UCSD-AML1 (cell line): ENCODE data around the gene ASIC2.
A peak's percentile ranks its signal among the peaks of the same experiment; 100 is the strongest.

Source experiments
- DNase-seq: peaks from one replicate; lab custom pipeline; 2025; ENCODE audit not compliant: unreplicated experiment; lab: John Stamatoyannopoulos, UW

The ASIC2 gene

DNA sequence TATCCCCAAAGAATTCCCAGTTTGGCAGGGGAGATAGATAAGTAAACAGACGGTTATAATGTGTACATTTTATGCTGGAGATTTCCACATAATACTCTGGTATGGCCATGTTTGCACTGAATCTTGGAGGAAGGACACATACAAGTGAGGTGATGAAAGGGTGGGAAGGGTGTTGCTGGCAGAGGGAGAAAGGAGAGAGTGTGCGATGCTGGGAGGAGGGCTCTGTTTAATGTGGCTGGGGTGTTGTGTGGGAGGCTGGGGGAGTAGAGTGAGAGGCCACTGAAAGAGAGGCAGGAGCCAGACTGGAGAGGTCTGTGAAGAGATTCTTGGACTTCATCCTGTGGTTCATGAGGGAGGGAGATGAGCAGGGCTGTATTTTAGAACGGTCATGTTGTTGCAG is 213.9 kb downstream of the ASIC2 start:
- no peak for DNase-seq

DNA sequence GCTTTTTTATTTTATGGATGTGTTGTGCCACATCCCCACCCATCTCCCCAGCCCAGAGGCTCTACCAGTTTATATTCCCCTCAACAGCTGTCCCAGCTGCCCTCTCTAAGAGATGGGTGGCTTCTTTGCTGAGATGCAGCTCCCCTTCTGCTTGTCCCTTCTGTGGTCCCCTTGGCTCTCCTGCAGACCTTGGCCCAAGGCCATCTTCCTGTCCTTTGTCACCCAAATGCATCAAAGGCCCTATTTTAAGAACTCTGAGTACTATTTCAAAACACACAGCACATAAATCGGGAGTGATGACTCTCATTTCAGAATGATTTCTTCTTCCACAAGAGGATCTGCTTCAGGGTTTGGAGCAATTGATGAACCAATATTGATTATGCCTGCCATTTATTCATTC is 216.1 kb downstream of the ASIC2 start:
- DNase-seq: no peak

DNA sequence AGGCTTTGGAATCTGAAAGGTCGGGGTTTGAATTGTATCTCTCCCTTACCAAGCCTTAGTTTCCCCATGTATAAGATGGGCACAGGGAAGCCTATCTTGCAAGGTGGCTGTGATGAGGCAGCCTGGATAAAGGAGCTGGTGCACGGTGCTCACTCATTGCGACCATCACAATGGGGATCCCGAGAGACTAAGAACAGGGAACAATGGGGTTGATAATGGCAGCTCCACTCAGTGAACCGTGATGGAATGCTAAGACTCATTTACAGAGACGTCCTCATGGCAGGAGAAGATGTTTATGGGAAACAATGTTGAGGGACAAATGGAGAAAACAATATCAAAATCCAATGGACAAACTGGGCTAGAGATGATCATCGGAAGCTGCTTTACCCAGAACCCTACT is 219.7 kb downstream of the ASIC2 start:
- no peak for DNase-seq

DNA sequence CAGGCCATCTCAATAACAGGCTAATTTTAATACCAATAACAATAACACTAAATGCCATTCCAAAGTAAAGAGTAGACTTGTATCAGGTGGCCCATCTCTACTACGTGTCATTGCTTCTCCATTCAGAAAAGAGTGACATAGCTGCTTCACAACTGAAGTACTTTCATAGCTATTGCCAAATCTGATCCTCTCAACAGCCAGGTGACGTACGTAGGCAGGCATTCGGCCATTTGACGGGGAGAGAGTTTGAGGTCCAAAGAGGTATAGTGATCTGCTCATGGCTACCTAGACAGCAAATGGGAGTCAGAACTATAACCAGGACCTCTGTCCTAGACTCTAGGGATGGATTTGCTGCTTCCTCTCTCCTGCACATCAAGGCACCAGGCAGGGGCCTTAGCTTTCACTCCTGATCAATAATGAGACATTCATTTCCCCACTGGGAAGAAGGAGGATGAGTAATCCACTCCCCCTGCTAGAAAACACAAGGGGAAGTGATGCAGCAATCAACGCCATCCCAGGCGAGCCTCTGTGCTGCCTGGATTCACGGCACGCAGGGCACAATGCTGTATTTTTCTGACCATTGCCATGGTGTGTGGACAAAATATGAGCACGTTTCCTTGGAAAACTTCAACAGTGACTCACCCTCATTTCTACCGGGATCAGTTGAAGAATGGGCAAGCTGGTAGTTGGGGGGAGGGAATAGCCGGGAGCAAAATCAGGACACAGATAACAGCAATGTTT is 220.5 kb downstream of the ASIC2 start:
- no peak for DNase-seq

DNA sequence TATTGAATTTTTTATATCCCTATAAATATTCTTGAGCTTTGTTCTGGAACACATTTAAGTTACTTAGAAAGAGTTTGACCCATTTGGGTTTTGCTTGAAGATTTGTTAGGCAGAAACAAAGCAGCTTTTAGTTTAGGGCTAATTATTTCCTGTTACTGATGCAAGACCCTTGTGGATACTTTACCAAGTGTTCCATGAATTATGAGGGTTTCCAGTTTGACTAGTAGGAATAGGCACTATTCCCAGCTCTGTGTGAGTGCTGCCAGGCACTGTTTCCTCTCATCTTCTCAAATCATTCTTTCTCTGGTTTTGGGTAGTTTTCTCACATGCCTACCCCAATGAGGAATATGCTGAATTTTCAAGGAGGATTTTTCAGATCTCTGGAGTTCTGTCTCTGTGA is 221.4 kb downstream of the ASIC2 start:
- DNase-seq: no peak

DNA sequence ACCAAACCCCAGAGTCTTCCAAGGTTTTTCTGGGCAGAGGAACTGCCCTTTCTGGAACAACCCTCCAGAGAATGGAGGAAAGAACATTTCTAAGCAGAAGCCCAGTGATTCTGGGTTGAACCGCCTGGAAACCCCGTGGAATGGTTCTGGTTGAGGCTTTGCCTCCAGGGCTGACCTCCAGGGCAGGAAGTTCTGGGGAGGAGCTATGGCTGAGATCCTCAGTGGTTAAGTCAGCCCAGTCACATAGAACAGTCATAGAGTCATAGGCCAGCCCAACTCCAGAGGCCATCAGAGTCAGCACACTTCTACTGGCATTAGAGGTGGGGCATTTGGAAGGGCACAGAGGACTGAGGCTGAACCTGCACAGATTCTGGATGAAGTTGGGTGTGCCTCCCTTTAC is 235.5 kb downstream of the ASIC2 start:
- DNase-seq: no peak

DNA sequence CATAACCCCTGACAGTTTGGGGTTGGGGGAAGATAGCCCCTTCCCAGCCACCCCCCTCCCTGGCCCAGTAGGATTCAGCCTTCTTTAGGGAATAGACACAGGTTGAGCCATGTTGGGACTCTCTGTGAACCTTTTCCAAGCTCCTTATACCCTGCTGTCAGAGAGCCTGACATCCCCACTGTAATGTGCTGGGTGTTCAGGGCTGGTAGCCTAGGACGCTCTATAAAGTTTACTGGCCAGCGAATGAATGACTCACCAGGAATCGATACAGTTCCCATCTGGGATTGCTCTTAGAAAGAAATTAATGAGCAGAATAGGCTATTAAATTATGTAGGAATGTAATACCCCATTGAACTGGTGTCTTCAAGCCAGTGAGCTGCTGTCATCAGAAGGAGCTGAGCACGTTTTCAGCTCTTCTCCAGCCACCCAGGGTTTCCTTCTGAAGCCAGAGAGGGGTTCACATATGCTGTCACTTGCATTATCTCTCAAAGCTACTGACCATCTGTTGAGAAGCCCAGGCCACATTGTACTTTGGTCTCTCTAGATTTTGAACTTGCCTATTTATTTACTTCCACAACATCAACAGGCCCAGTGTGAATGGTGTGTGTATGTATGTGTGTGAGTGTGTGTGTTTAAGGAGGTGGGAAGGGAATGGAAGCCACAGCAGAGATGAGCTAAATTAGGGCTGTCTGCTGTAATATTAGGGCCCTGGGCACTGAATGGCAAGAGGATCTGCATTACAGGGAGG is 236.5 kb downstream of the ASIC2 start:
- DNase-seq: no peak

DNA sequence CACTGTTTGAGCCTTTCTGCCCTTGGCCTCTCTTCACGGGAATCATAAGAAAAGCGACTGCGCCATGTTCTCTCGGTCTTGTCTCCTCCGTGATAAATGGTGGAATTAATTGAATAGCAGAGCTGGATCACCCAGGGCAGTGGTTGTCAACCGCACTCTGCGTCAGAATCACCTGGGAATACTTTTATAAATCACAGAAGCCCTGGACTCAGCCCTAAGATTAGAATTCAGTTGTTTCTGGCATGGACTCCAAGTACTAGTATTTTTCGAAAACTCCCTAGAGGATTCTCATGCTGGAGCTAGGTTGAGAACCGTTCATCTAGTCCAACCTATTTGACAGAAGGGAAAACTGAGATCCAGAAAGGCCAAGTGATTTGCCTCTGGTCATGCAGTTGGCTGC is 237.3 kb downstream of the ASIC2 start:
- DNase-seq: no peak

DNA sequence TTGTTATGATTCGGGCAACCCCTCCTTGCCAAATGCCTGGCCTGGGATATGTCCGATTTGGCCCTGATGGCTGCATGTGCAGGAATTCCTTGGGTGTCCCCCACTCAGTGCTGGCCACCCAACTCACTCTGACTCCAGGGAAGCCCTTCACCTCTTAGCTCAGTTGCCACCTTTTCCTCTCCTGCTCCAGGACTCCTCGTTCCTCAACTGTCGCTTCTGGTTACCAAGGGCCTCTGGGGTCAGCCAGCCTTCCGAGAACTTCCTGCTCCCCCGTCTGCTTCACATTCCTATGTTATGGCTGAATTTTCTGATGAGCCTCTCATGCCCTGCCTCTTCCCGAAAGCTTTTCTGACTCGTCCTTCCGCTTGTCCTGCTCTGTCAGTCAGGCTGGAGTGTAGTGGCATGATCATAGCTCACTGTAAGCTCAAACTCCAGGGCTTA is 237.9 kb downstream of the ASIC2 start:
- DNase-seq: no peak

DNA sequence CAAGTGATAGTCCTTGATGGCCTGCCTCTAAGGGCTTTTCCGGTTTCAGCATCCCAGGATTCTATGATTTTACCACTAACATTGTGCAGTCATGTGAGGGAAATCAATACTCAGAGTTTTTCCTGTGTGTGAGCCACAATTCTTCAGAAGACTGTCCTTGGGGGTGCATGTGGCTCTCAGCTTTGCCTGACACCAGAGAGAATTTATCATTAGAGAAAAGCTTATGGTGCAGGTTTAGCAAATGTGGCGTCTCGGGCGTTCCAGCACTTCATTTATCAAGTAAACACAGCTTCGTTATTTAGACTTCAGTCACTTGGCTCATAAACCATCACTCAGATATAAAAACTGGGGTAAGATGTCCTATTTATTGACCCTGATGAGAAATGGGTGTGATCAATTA is 238.7 kb downstream of the ASIC2 start:
- DNase-seq: no peak

DNA sequence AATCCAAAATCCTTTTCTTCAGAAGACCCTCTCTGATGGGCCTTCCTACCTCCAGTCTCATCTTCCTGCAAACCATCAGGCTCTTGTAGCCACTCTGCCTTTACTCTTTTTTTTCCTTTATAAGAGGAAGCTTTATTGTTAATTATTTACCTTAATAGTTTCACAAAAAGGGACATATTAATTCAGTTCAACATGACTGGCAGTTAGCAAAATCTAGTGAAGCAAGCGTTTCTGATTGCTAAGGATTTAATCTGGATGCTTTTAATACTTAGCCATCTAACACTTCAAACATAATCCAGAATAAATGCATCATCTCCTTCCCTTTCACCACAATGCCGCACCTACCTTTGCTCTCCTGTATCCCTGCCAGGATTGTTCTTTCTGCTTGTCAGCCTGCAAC is 239.4 kb downstream of the ASIC2 start:
- DNase-seq: no peak

DNA sequence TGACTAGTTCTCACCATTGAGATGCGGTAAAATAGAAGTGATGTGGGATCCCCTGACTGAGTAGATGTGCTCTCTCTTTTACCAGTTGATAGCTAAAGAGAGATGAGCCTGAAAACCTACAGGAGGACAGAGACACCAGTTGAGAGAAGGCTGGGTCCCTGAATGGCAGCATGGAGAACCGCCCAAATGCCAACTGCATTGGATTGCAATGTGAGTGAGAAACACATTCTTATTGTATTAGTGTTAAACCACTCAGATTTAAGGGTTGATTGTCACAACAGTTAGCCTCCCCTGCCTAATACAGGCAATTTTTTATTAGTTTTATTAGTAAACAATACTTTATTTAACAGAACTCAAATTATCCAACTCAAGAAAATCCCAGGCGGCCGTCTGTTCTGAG is 240.2 kb downstream of the ASIC2 start:
- no peak for DNase-seq

DNA sequence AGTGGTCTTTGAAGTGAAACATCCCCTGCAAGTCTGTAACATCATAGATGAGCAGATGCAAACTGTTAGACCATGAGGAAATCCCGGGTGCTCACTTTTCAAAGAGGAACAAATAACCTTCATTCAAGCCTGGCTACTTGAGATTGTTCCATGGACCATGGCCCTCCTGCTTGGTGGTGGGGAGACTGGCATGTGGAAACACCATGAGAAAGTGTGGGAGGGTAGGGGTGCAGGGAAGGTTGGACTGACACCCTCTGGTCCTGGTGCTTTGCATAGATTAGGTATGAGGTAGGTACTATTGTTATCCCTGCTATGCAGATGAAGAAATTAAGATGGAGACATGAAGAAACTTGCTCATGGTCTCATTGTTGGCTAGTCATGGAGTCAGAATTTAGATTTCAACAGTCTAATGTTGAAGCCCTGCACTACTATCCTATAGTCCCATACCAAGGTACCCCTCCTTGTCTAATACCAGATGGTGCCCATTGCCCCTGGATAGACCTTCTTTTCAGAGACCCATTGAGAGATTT is 242.4 kb downstream of the ASIC2 start:
- no peak for DNase-seq

DNA sequence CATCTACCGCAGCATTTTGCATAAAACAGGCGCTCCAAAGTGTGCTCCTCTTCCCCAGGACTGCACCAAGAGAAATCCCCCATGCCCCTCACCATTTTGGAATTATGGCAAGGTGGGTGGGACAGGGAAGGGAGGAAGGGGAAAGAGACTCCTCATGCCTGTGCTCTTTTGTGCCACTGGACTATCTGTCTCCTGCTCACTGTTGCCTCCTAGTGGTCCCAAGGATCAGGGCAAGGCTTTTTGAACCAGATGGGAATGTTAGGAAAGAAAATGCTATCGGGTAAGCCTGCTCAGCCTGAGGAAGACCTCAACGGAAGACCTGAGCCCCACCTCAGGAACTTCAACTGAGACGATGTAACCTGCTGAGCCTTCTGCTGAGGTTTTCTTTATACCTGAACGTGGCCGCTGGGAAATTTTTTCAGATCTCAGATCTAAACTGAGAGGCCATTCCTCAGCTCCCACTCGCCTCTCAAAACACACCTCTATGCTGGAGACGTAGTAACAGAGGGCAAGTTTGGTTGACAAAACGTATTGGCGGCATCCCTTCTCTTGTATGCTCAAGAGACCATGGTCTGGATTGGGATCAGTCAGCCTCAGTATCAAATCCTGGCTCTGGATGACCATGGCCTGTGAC is 243.2 kb downstream of the ASIC2 start:
- DNase-seq: peak; percentile 14

DNA sequence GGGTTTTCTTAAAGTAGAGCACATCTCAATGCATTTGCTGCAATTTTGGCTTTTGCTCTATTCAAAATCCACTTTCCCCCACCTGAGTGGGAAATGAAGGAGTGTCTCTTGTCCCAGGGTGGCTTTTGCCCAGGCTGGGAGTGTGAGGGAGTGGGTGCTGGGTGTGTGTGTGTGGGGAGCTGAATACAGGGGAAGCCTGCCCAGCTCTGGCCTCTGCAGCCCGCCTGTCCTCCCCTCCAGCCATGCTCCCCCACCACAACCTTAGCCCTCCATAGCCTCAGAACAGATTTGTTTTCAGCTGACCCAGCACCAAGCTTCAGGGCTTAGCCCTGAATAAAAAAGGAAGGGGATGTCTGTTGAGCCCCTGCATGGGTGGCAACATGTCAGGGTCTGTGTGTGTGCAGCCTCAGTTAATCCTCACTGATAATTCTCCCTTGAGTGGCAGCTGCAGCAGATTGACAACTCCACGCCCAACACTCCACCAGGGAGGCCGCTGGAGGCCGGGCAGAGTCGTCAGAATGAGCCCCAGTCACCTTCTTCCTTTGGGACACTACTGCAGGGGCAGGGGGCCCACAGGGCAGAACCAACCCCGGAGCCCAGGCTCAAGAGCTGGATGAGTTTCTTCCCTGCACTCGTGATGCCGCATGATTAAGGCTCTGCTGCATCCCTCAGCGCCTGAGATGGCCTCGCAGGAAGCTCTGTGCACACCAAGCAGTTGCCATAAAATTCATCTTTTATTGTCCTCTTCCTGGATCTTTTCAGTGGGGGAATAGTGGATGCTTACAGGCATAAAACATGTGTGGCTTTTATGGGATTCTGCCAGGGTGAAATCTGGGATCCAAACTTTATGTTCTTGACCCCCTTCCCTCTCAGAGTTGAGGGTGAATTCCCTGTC is 246.5 kb downstream of the ASIC2 start:
- DNase-seq: no peak

DNA sequence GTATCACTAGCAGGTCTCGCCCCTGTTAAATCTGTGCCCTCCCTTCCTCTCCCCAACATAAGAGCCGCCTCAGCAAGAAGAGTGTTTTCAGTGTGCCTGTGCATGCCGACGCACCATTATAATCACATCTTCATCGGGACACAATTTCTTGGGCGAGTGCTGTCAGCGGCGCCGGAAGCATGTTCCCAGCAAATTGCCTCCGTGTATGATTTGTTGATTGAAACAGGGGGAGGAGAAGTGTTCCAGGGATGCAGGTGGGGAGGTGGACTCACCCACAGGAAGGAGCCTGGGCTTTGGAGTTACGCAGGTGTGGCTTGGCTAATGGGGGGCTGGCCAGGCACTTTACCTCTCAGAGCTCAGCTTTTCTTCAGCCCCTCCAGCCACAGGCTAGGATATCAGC is 247.9 kb downstream of the ASIC2 start:
- no peak for DNase-seq

DNA sequence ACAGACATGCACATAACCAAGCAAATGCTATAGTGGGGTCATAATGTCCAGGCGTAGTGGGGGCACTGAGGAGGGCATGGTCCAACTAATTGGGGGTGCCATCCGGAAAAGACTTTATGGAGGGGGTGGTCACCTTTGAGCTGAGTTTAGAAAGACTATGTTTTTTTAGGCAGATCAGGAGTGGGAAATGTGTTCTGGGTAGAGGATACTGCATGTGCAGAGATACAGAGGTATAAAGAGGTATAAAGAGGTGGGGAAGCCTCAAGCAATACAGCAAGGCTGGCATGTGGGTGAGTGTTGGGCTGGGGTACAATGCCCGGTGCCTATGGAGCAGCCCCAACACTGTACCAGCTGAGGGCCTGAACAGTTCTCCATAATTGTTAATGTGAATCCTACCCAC is 248.3 kb downstream of the ASIC2 start:
- DNase-seq: no peak

DNA sequence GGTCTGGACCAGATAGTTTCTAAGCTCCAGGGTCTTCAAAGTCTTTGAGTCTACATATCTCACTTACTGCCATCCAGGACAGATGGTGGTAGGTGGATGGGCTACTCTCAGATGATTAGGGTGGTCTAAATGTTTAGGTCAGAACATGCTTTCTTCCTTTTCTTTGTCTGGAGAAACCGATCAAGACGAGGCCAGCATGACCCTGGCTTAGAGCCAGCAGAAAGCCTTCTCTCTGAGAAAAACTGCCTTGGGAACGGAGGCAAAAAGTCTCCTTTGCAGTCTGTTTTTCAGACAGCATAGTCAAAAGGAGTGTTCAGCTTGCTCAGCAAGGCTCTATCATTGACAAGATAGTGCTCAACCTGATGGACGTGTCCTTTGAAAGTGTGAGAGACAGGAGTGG is 252.6 kb downstream of the ASIC2 start:
- no peak for DNase-seq

DNA sequence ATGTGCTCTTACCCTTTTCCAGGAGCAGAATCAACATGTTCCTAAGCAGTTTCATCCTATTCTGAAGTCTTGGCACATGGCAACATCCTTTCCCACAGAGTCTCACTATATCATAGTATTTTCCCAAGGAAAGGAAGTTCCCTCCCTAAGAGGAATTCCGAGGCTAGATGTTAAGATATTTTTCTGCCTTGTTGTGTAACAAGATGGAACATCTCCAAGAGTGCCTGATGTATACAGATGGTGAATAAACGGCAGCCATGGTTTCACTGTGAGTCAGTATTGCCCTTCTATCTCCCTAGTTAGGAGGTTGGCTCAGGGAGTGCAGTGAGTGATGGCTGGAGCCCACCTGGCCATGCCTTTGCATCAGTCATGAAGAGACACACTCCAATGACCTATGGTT is 253.2 kb downstream of the ASIC2 start:
- no peak for DNase-seq

DNA sequence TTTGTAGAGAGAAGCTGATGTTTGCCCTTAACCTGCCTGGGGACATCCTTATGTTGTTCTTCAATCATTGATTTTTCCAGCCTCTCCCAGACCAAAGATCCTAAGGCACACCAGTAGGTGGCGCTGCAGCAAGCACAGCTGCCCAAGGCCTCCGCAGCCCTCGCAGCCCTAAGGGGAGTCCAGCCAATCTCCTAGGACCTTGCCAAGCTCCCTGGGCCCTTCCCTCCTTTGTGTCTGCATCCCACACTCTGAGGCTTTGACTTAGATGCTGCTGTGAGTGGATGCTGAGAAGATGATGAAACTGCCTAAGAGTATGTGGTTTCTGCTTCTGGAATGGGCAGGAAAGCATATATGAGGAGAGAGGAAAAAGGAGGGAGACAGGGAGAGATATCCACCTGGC is 254.4 kb downstream of the ASIC2 start:
- no peak for DNase-seq

DNA sequence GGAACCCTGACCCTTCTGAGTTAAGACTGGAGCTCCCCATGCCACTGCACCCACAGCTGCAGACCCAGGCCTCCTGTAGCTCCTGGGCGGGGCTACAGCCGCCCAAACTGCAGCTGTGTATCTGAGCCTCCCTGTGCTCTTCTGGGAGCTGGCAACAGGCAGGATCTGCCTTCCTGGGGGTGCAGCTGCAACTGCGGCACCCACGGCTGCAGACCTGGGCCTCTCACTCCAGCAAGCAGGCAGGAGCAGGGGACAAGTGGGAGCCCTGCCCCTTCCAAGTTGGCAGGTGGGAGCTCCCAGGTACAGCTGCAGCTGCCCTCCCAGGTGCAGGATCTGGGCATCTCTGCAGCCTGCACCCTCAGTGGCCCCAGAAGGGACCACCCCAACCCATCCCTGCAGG is 259.9 kb downstream of the ASIC2 start:
- no peak for DNase-seq
